A549 (cell line): ENCODE results near the gene MYLK. TPM values are rescaled to one million over a fixed set of nuclear protein-coding genes. Genes with fewer than 3 reads are reported as not detected.

ENCODE experiments used
- ATAC-seq, 2 experiments: fragments of 200-7000 bp in 1 of 2; fragments of >200 bp in 1 of 2; cut with Nextera tagmentation in 1 of 2; cut with Tn5 transposase in 1 of 2; 3 replicates each; pipeline versions ENCODE4 v1.8.0 to v1.9.1; 2018 to 2020; ENCODE audit warnings: mild to moderate bottlenecking in 1 of 2, moderate library complexity in 1 of 2
- CTCF ChIA-PET: fragments of 300-600 bp; sonication (Branson Sonifier 250); formaldehyde crosslinking; extraction: SDS; loops from one replicate; lab custom pipeline; 2021; ENCODE audit warnings: antibody characterized with exemption, inconsistent platforms; lab: Yijun Ruan, JAX
- POLR2A ChIA-PET: fragments of 350-600 bp; formaldehyde crosslinking; extraction: SDS; loops from one replicate; lab custom pipeline; 2021; ENCODE audit warnings: antibody characterized with exemption, inconsistent platforms; lab: Yijun Ruan, JAX
- DNase-seq, 2 experiments: peaks; one replicate each; pipeline versions ENCODE4 v3.0.0 to v3.0.0-alpha.2; 2011 to 2016; ENCODE audit warnings: low read depth in 1 of 2, low spot score in 1 of 2
- FAIRE-seq: peaks from 2 replicates; lab custom pipeline; 2011; peaks lifted over from hg19 to GRCh38; lab: Jason Lieb, UNC
- H3K27ac ChIP-seq, 2 experiments: fragments of >200 bp; sonication (Bioruptor Twin); formaldehyde crosslinking; 3 replicates each; pipeline ENCODE4 v1.5.1; 2016 to 2017
- H3K4me1 ChIP-seq: fragments of >200 bp; sonication (Bioruptor Twin); formaldehyde crosslinking; 3 replicates; pipeline ENCODE4 v1.6.1; 2016
- H3K4me2 ChIP-seq: fragments of >200 bp; sonication (Bioruptor Twin); formaldehyde crosslinking; 3 replicates; pipeline ENCODE4 v1.6.1; 2016
- H3K4me3 ChIP-seq: fragments of >200 bp; sonication (Bioruptor Twin); formaldehyde crosslinking; 3 replicates; pipeline ENCODE4 v1.5.1; 2016
- H3K9me3 ChIP-seq: fragments of >200 bp; sonication (Bioruptor Twin); formaldehyde crosslinking; 3 replicates; pipeline ENCODE4 v1.6.1; 2016
- CEBPB ChIP-seq, 2 experiments: fragments of >200 bp in 1 of 2; sonication (Bioruptor Twin) in 1 of 2; formaldehyde crosslinking in 1 of 2; IDR thresholded peaks; 2 replicates each; pipeline ENCODE4 v1.6.1; 2012 to 2016
- CHD2 ChIP-seq: fragments of 150-350 bp; IDR thresholded peaks from 2 replicates; pipeline ENCODE4 v1.6.1; 2014; ENCODE audit warnings: low read length; ENCODE audit not compliant: partially characterized antibody
- CHD4 ChIP-seq: fragments of 200-600 bp; sonication (generic); IDR thresholded peaks from 2 replicates; pipeline ENCODE4 v1.6.1; 2016; ENCODE audit warnings: antibody characterized with exemption, mild to moderate bottlenecking, borderline replicate concordance
- EHMT2 ChIP-seq: fragments of 200-600 bp; sonication (generic); IDR thresholded peaks from 2 replicates; pipeline ENCODE4 v1.6.1; 2016; ENCODE audit warnings: antibody characterized with exemption, low read depth, mild to moderate bottlenecking, moderate library complexity
- EP300 ChIP-seq, 2 experiments: fragments of >200 bp; sonication (Bioruptor Twin); formaldehyde crosslinking; IDR thresholded peaks; 2 replicates in 1 of 2; 3 replicates in 1 of 2; pipeline ENCODE4 v1.6.1; 2016 to 2017
- GATA3 ChIP-seq: IDR thresholded peaks from 2 replicates; pipeline ENCODE4 v1.6.1; 2012; ENCODE audit warnings: borderline replicate concordance
- HES2 ChIP-seq: fragments of >200 bp; sonication (Bioruptor Twin); formaldehyde crosslinking; IDR thresholded peaks from 2 replicates; pipeline ENCODE4 v1.6.1; 2016
- HEYL ChIP-seq: fragments of 250-450 bp; sonication (Bioruptor Pico); IDR thresholded peaks from 2 replicates; pipeline ENCODE4 v1.8.0; 2021; ENCODE audit warnings: mild to moderate bottlenecking, moderate library complexity
- HOXB5 ChIP-seq: fragments of 250-450 bp; sonication (Bioruptor Pico); IDR thresholded peaks from 2 replicates; pipeline ENCODE4 v1.5.0; 2020; ENCODE audit warnings: mild to moderate bottlenecking, moderate library complexity
- JUN ChIP-seq, 2 experiments: fragments of >200 bp; sonication (Bioruptor Twin); formaldehyde crosslinking; IDR thresholded peaks; 2 replicates in 1 of 2; 3 replicates in 1 of 2; pipeline ENCODE4 v1.6.1; 2016 to 2017
- JUNB ChIP-seq: fragments of >200 bp; sonication (Bioruptor Twin); formaldehyde crosslinking; IDR thresholded peaks from 2 replicates; pipeline ENCODE4 v1.6.1; 2016
- KDM1A ChIP-seq: fragments of 200-600 bp; sonication (generic); IDR thresholded peaks from 2 replicates; pipeline ENCODE4 v1.6.1; 2016; ENCODE audit warnings: low read depth, mild to moderate bottlenecking
- KDM5A ChIP-seq: fragments of 200-600 bp; sonication (generic); IDR thresholded peaks from 2 replicates; pipeline ENCODE4 v1.6.1; 2016; ENCODE audit warnings: antibody characterized with exemption, mild to moderate bottlenecking
- MAFK ChIP-seq: fragments of 450-650 bp; IDR thresholded peaks from 2 replicates; pipeline ENCODE4 v1.6.1; 2014; ENCODE audit not compliant: partially characterized antibody
- MAX ChIP-seq: IDR thresholded peaks from 2 replicates; pipeline ENCODE4 v1.6.1; 2012
- NPAS2 ChIP-seq: fragments of 250-450 bp; sonication (Bioruptor Pico); IDR thresholded peaks from 2 replicates; pipeline ENCODE4 v1.8.0; 2022; ENCODE audit warnings: mild to moderate bottlenecking, moderate library complexity, borderline replicate concordance
- POLR2A ChIP-seq: IDR thresholded peaks from 2 replicates; pipeline ENCODE4 v1.6.1; 2012; ENCODE audit warnings: mild to moderate bottlenecking, low read length
- RAD21 ChIP-seq, 2 experiments: fragments of >200 bp in 1 of 2; sonication (Bioruptor Twin) in 1 of 2; formaldehyde crosslinking in 1 of 2; IDR thresholded peaks in 1 of 2; conservative IDR thresholded peaks in 1 of 2; 2 replicates in 1 of 2; 3 replicates in 1 of 2; pipeline ENCODE4 v1.6.1; 2012 to 2018; ENCODE audit warnings: inconsistent platforms in 1 of 2
- ZC3H11A ChIP-seq: fragments of 450-650 bp; IDR thresholded peaks from 2 replicates; pipeline ENCODE4 v1.6.1; 2014; ENCODE audit warnings: antibody characterized with exemption, mild to moderate bottlenecking
- ZSCAN20 ChIP-seq: fragments of 250-450 bp; sonication (Bioruptor Pico); IDR thresholded peaks from 2 replicates; pipeline ENCODE4 v1.8.0; 2022; ENCODE audit warnings: mild to moderate bottlenecking, moderate library complexity
- WGBS: methylation state at CpG from one replicate; pipeline ENCODE4 v1.1.6; 2017; ENCODE audit errors: missing lambda C conversion rate; 5-methylcytosine and 5-hydroxymethylcytosine counted together
- polyA plus RNA-seq, 4 experiments: library from polyadenylated mRNA; depleted of rRNA in 3 of 4; stranded (reverse); fragments of >200 nt; fragmentation: RNase III in 1 of 4; extraction: RNeasy Plus Mini Kit Qiagen cat#74134 plus additional on column Dnase treatment in 1 of 4; gene quantifications; 2 replicates in 3 of 4; 3 replicates in 1 of 4; pipeline ENCODE4 v1.2.3, GENCODE V29; 2011 to 2017
- TF ChIP-seq, protein P1 (sequence below): fragments of 250-450 bp; sonication (Bioruptor Pico); IDR thresholded peaks from 2 replicates; pipeline ENCODE4 v1.5.0; 2020; ENCODE audit warnings: low read depth, mild to moderate bottlenecking, moderate library complexity
- TF ChIP-seq, protein P2 (sequence below): fragments of >200 bp; sonication (Bioruptor Twin); formaldehyde crosslinking; IDR thresholded peaks from 3 replicates; pipeline ENCODE4 v1.5.1; 2016
- TF ChIP-seq, protein P3 (sequence below): fragments of 150-350 bp; IDR thresholded peaks from 2 replicates; pipeline ENCODE4 v1.6.1; 2014; ENCODE audit warnings: low read depth, mild to moderate bottlenecking, low read length

The MYLK gene
- polyA plus RNA-seq, 2 of the 4 experiments (the other 2 are of a cell fraction) = 16.9 to 17.4 TPM

GRCh38 chr3:123758081-123758564, 126.0 kb downstream of the MYLK start:
- FAIRE-seq (no peak), ATAC-seq (peak in 1 of 2 experiments; percentile 11; a peak in 1 of 6 replicates), DNase-seq (peak in 1 of 2 experiments; percentile 31)
- H3K4me1 ChIP-seq = peaks cover 61% of the 10 kb centered on the region
- H3K4me2 ChIP-seq = peak overlapping the region; percentile 96
- ChIA-PET CTCF (interaction anchor here (1.0 to 14.9 kb wide), 5 partner anchors 8 to 123 kb away, joined by 3 to 100 read pairs (median 4); no protein-coding TSS in a partner anchor), POLR2A (interaction anchor here (0.6 kb wide), 1 partner anchor 17 kb away, joined by 3 read pairs; no protein-coding TSS in a partner anchor)
- no peak overlapping the region for H3K4me3 ChIP-seq
- WGBS = 15% methylated on average over 2 of the region's 2 CpGs
- H3K27ac ChIP-seq = peak overlapping the region; percentile 94 to 97
- no peaks in the 10 kb centered on the region for H3K9me3 ChIP-seq
- no peak for TF ChIP-seq RAD21 (conservative IDR thresholded peaks at IDR 0.05 in 1 of 2, IDR thresholded peaks at IDR 0.05 in 1 of 2)
- TF ChIP-seq JUNB = 0 out of 2 replicates have a peak, but pooled peaks have one; percentile 15
- TF ChIP-seq, all 56 proteins: peak for 1

- H3K4me2 ChIP-seq = peak overlapping the region; percentile 96
- CTCF ChIA-PET = interaction anchor here (0.9 to 14.9 kb wide), 5 partner anchors 12 to 124 kb away, joined by 3 to 100 read pairs (median 5); no protein-coding TSS in a partner anchor
- H3K4me3 ChIP-seq = no peak overlapping the region
- POLR2A ChIA-PET = interaction anchor here (0.6 kb wide), 1 partner anchor 18 kb away, joined by 3 read pairs; no protein-coding TSS in a partner anchor
- WGBS = 65% methylated on average over 4 of the region's 5 CpGs
- H3K27ac ChIP-seq = peak overlapping the region; percentile 94 to 97
- H3K9me3 ChIP-seq = no peaks in the 10 kb centered on the region
- no peak for FAIRE-seq
- TF ChIP-seq MAX = no peak
- peak; percentile 90 for TF ChIP-seq MAFK
- TF ChIP-seq, all 56 proteins: peak for 1
- H3K4me1 ChIP-seq = peaks cover 68% of the 10 kb centered on the region
- no peak for ATAC-seq
- no peak for DNase-seq
Measured at GRCh38 chr3:123757281-123757940, 126.7 kb downstream of the MYLK start.

- ATAC-seq = peak; percentile 48 to 56; a peak in 5 of 6 replicates
- H3K27ac ChIP-seq = peak overlapping the region; percentile 94 to 97
- WGBS = 44% methylated on average over 2 of the region's 2 CpGs
- CTCF ChIA-PET = interaction anchor here (1.3 to 14.9 kb wide), 3 partner anchors 10 to 126 kb away, joined by 3 to 100 read pairs (median 4); no protein-coding TSS in a partner anchor
- H3K4me3 ChIP-seq = peak overlapping the region; percentile 12; the same call in 1 of the 3 replicates
- H3K4me1 ChIP-seq = peaks cover 82% of the 10 kb centered on the region
- FAIRE-seq = no peak
- peak in 1 of 2 experiments; percentile 39 for DNase-seq
- peak overlapping the region; percentile 96 for H3K4me2 ChIP-seq
- no peak for TF ChIP-seq CEBPB (IDR thresholded peaks at IDR 0.05)
- TF ChIP-seq, protein P1, sequence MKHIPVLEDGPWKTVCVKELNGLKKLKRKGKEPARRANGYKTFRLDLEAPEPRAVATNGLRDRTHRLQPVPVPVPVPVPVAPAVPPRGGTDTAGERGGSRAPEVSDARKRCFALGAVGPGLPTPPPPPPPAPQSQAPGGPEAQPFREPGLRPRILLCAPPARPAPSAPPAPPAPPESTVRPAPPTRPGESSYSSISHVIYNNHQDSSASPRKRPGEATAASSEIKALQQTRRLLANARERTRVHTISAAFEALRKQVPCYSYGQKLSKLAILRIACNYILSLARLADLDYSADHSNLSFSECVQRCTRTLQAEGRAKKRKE (CRISPR knock-in tag) = no peak
- no peak for TF ChIP-seq HEYL (CRISPR knock-in tag)
- peak; percentile 49; the same call in 1 of the 2 replicates for TF ChIP-seq GATA3
- TF ChIP-seq CHD2 = no peak
- H3K9me3 ChIP-seq = no peaks in the 10 kb centered on the region
- POLR2A ChIA-PET = no interaction called here
Measured at GRCh38 chr3:123755501-123755900, 128.6 kb downstream of the MYLK start.

DNA sequence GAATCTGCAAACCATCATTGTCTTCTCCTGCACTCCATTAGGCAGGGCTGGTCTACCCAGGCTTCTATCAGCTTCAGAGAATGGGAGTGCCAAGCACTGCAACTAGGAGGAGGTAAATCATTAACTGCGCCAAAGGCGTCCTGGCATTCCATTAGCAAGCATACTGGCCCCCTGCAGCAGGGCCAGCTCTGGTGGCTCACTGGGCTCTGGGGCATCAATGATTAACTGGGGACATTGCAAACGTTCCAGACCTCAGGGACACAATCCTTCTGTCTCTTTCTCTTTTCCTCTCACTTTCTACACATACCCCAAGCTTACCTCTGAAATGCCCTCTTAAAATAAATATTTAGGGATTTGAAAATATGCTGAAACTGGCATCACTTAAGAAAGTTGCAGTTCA, 129.0 kb downstream of the MYLK start:
- Histone ChIP-seq H3K4me3 (peak overlapping the region; percentile 12; the same call in 1 of the 3 replicates), H3K9me3 (no peaks in the 10 kb centered on the region), H3K4me2 (peak overlapping the region; percentile 96), H3K27ac (peak overlapping the region; percentile 94 to 97), H3K4me1 (peaks cover 86% of the 10 kb centered on the region)
- peak; percentile 94 to 95 for ATAC-seq
- ChIA-PET POLR2A (no interaction called here), CTCF (interaction anchor here (1.3 to 14.9 kb wide), 3 partner anchors 9 to 126 kb away, joined by 3 to 100 read pairs (median 4); no protein-coding TSS in a partner anchor)
- DNase-seq = peak; percentile 94
- FAIRE-seq = peak; percentile 99
- 0% methylated on average over 3 of the region's 3 CpGs for WGBS
- TF ChIP-seq NPAS2 (CRISPR knock-in tag) (no peak), MAX (peak; percentile 82), EHMT2 (no peak), ZSCAN20 (CRISPR knock-in tag) (no peak), KDM1A (no peak), HOXB5 (0 out of 2 replicates have a peak, but pooled peaks have one; percentile 37), JUN (IDR thresholded peaks at IDR 0.05) (peak; percentile 58 to 80; a peak in 3 of 5 replicates), EP300 (IDR thresholded peaks at IDR 0.05) (peak in 1 of 2 experiments; percentile 48; a peak in 1 of 5 replicates), CHD4 (no peak), HES2 (no peak), KDM5A (no peak), CEBPB (IDR thresholded peaks at IDR 0.05) (peak in 1 of 2 experiments; percentile 31; a peak in 1 of 4 replicates), POLR2A (no peak), HEYL (CRISPR knock-in tag) (no peak), ZC3H11A (no peak)
- TF ChIP-seq, protein P2, sequence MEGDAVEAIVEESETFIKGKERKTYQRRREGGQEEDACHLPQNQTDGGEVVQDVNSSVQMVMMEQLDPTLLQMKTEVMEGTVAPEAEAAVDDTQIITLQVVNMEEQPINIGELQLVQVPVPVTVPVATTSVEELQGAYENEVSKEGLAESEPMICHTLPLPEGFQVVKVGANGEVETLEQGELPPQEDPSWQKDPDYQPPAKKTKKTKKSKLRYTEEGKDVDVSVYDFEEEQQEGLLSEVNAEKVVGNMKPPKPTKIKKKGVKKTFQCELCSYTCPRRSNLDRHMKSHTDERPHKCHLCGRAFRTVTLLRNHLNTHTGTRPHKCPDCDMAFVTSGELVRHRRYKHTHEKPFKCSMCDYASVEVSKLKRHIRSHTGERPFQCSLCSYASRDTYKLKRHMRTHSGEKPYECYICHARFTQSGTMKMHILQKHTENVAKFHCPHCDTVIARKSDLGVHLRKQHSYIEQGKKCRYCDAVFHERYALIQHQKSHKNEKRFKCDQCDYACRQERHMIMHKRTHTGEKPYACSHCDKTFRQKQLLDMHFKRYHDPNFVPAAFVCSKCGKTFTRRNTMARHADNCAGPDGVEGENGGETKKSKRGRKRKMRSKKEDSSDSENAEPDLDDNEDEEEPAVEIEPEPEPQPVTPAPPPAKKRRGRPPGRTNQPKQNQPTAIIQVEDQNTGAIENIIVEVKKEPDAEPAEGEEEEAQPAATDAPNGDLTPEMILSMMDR = no peak
- TF ChIP-seq, protein P3, sequence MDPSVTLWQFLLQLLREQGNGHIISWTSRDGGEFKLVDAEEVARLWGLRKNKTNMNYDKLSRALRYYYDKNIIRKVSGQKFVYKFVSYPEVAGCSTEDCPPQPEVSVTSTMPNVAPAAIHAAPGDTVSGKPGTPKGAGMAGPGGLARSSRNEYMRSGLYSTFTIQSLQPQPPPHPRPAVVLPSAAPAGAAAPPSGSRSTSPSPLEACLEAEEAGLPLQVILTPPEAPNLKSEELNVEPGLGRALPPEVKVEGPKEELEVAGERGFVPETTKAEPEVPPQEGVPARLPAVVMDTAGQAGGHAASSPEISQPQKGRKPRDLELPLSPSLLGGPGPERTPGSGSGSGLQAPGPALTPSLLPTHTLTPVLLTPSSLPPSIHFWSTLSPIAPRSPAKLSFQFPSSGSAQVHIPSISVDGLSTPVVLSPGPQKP = no peak
